HCT116 (cell line): ENCODE data around the gene UGT1A9.

Experiments
- CTCF ChIP-seq, 3 experiments: fragments of 200-600 bp in 1 of 3; sonication (generic) in 1 of 3; IDR thresholded peaks in 2 of 3; conservative IDR thresholded peaks in 1 of 3; 2 replicates each; pipeline ENCODE4 v1.5.1; 2012 to 2017; ENCODE audit warnings: low read depth in 2 of 3, low read length in 2 of 3, antibody characterized with exemption in 1 of 3, borderline replicate concordance in 1 of 3, control low read depth in 1 of 3, mild to moderate bottlenecking in 1 of 3, mixed read lengths in 1 of 3, mixed run types in 1 of 3, moderate library complexity in 1 of 3; ENCODE audit not compliant: insufficient read depth in 1 of 3
- EZH2 ChIP-seq: fragments of 200-600 bp; sonication (generic); IDR thresholded peaks from 2 replicates; pipeline ENCODE4 v1.6.1; 2017; ENCODE audit warnings: antibody characterized with exemption, mixed run types
- FOSL1 ChIP-seq: IDR thresholded peaks from 2 replicates; pipeline ENCODE4 v1.6.1; 2012; ENCODE audit warnings: low read depth
- JUND ChIP-seq: IDR thresholded peaks from 2 replicates; pipeline ENCODE4 v1.6.1; 2012
- MAX ChIP-seq: IDR thresholded peaks from 2 replicates; pipeline ENCODE4 v1.6.1; 2012
- POLR2A ChIP-seq: IDR thresholded peaks from 2 replicates; pipeline ENCODE4 v1.7.0; 2011; ENCODE audit warnings: borderline replicate concordance; ENCODE audit not compliant: insufficient read depth, insufficient read length; ENCODE audit errors: extremely low read depth
- RAD21 ChIP-seq: IDR thresholded peaks from 2 replicates; pipeline ENCODE4 v1.6.1; 2012; ENCODE audit warnings: low read depth, mild to moderate bottlenecking
- SP1 ChIP-seq: IDR thresholded peaks from 2 replicates; pipeline ENCODE4 v1.6.1; 2012; ENCODE audit warnings: low read depth
- SRF ChIP-seq: IDR thresholded peaks from 2 replicates; pipeline ENCODE4 v1.6.1; 2012; ENCODE audit warnings: low read depth
- ZNF274 ChIP-seq: fragments of 200-500 bp; sonication (Bioruptor generic); IDR thresholded peaks from 2 replicates; pipeline ENCODE4 v1.6.1; 2014; ENCODE audit warnings: mild to moderate bottlenecking, low read depth, low read length, inconsistent platforms

- no peak for TF ChIP-seq ZNF274
- TF ChIP-seq CTCF (IDR thresholded peaks at IDR 0.05 in 2 of 3, conservative IDR thresholded peaks at IDR 0.05 in 1 of 3; ENCODE audit: borderline replicate concordance in 1 of 3, insufficient read depth in 1 of 3, low read depth in 2 of 3, low read length in 2 of 3) = no peak
- no peak for TF ChIP-seq SP1
- TF ChIP-seq POLR2A = no peak
- no peak for TF ChIP-seq MAX
- TF ChIP-seq SRF = no peak
- TF ChIP-seq EZH2 = no peak
- no peak for TF ChIP-seq FOSL1
- TF ChIP-seq RAD21 = no peak
- no peak for TF ChIP-seq JUND
Measured at GRCh38 chr2:233811087-233811486, 139.4 kb downstream of the UGT1A9 start.
